ENCODE data around the gene SMARCA5.

Gene SMARCA5

DNA sequence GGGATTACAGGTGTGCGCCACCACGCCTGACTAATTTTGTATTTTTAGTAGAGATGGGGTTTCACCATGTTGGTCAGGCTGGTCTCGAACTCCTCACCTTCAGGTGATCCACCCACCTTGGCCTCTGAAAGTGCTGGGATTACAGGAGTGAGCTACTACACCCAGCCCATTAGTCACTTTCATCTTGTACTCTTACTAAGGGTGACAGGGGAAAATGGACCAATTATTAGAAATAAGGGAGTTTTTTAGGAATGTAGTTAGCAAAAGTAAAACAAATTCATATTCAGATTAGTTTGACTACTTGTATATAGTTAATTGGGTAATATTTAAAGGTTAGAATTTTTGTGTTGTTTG, 26.1 kb downstream of the SMARCA5 start:
- DNase-seq, result no peak

DNA sequence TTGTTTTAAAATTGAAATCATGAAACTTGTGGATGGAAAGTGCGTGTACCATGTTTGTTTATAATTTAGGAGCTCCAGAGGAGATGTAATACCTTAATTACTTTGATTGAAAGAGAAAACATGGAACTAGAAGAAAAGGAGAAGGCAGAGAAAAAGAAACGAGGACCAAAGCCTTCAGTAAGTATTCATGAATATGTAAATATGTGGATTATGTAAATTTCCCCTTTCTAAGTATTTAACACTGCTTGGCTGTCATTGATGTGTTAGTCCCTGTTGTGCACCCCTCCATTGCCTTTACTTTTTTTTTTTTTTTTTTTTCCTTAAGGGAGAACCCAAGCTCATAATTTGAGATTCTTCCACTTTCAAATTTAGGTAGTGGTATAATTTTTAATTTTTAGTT, 36.4 kb downstream of the SMARCA5 start:
- no peak for DNase-seq

DNA sequence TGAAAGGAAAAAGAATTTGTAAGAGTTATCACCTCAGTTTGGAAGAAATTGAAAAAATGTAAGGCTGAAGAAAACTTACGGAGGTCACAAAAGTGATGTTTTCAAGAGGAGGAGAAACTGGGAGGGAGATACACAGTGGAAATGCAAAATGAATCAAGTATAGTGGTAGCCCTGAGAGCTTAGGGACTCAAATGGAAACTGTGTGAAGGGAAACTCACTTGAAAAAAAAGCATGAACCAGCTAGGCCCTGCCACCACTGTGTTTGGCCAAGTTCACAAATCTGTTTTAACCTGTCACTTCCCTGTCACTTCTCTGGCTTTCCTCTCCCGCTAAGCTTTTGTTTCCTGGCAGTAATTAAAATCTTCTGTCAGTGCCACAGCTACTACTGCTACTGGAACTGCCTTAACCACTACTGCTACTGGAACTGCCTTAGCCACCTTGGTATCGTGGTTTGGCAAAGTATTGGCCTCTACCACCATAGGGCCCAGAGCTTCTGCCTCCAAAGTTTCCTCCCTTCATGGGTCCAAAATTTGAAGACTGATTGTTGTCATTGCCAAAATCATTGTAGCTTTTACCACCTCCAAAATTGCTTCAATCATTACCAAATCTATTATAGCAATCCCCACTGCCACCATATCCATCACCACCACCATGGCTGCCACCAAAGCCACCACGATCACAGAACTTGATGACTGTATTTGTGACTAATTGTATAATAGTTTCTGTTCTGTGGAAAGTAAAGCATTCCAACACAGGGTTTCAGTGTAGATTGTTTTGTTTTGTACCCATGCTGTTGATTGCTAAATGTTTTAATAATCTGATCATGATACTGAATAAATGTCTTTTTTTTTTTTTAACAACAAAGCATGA, 41.5 kb downstream of the SMARCA5 start:
- DNase-seq, result no peak

DNA sequence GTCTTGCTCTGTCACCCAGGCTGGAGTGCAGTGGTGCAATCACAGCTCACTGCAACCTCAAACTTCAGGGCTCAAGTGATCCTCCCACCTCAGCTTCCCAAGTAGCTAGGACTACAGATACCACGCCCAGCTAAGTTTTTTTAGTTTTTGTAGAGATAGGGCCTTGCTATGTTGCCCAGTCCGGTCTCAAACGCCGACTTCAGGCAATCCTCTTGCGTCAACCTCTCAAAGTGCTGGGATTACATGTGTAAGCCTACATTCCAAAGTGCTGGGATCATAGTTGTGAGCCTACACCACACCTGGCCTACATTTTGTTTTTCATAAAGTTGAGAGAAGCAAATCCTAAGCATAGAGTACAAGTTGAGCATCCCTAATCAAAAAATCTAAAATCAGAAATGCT, 42.2 kb downstream of the SMARCA5 start:
- DNase-seq, result no peak

DNA sequence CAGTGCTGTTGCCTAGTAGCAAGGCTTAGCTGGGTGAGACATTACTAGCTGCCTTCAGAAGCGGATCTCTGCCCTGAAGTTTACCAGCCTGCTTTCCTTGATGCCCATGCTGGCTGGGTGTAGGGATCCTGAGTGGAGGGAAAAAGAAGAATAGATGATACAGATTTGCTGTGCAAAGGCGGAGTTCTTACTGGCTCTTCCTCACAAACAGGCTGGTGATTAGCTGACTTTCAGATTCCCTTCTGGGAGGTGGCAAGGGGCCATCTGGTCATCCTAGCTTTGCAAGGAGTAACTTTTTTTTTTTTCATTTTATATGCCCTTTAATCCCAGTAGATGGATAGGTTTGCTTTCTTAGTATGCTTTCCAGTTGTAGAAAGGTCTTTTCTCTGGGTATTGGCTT, 44.8 kb downstream of the SMARCA5 start:
- no peak for DNase-seq

DNA sequence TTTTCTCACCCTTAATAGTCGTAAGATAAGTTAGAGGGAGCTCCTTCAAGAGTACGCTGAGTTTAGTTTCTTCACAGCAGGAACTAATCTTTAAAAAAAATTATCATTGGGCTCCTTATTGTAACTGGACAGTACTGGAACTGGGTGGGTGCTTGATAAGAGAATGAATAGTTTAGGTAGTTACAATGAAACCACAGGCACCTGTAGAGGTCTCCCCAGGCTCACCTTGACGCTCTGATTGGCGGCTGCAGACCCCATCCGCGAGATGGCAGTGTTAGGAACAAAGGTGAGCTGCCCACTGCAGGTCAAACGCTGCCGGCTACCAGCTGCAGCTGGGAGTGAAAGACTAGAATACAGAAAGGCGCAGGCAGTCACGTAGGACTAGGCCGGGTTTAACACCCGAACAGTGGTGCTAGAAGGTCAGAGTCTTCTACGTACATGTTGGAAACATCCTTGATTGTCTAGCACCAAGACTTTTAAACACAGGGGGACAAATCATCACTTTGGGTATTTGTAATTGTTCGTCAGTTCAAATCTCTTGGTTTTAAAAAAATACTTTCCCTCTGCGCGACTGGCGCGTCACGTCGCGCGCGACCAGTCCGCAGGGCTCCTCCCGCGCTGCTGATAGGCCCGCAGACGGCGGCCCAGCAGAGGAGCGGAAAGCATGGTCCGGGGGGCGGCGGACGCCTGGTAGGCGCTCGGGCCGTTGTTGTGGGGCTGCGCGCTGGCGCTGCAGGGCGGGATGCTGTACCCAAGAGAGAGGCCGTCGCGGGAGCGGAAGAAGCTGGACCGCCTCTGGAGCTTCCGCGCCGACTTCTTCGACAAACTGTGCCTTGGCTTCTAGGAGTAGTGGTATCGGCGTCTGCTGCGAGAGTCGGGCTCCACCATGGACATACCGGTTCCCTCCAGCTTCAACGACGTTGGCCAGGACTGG, 45.6 kb downstream of the SMARCA5 start:
- peak; percentile 59 for DNase-seq

DNA sequence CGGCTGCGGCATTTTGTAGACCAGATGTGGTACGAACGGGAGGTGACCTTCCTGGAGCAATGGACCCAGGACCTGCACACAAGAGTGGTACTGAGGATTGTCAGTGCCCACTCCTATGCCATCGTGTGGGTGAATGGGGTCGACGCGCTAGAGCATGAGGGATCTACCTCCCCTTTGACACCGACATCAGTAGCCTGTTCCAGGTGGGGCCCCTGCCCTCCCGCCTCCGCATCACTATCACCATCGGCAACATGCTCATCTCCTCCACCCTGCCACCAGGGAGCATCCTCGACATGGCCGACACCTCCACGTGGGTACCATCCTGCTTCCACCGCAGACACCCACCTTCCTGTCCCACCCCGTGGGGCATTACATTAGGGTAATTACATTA, 46.2 kb downstream of the SMARCA5 start:
- DNase-seq, result no peak

DNA sequence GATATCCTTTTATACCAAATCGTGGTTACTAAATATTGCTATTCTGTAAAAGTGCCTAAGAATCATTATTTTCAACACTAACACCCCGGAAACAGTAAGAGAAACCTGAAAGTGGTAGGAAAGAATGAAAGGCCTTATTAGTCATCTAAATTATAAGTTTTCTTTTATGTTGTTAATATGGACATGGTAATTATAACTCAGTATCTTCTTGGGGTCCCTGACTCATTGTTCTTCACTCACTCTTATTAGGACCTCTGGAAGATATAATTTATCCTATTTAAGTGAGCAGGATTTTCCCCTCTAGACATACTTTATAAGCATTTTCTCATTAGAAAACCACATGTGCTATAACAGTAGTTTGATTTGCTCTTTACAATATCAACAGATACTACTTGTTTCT, 51.0 kb downstream of the SMARCA5 start:
- DNase-seq, result no peak

DNA sequence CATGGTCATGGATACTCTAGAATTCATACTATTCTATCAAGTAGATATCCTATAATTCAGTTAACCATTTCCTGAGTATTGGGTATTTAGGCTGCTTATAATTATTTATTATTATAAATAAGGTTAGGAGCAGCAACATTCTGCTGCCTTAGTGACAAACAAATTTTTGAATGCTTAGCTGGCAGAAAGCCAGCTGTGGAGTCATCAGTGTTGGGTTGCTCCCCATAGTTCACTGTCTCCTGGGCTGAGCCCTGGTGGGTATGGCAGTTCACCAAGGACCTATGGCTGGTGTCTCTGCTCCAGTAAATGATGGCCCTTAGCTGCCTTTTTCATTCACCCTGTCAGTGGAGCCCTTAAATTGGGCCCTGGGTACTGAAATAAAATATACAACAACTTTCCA, 61.8 kb downstream of the SMARCA5 start:
- no peak for DNase-seq

DNA sequence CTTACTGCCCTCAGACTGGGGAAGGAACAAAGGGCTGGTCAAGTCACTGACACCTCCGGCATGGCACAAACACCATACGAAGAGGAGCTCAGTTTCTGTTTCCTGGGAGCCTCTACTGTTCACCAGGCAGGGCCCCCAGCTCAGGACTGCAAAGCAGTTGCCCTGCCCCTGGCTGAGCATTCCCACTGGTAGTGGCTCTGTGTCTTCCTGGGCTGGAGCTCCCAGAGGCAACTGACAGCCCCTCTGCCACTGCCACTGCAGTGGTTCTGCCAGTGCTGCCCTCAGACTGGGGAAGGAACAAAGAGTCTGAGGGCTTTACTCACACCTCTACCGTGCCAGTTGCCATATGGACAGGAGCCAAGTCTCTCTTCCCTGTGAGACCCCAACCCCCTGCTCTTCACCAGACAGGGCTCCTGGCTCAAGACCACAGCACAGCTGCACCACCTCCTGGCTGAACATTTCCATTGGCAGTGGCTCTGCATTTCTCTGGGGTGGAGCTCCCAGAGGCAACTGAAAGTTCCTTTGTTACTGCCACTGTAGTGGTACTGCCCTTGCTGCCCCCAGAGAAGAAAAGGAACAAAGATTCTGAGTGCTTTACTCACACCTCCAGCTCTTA, 67.9 kb downstream of the SMARCA5 start:
- no peak for DNase-seq

DNA sequence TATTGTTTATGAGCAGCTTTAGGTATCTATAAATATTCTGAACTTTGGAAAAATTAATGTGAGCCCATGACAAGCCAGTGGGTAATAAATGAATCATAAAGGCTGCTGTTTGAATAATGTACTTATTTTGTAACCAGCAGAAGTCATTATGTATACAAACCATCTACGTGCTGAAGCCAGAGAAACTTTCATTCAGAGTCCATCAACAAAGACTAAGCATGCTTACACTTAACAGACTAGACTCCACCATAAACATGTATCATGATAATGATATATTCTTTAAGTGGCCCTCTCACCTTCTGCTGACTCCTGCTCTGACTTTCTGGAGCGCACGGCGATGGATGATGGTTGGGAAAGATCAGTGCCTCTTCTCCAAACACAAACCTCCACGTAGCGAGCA, 72.0 kb downstream of the SMARCA5 start:
- no peak for DNase-seq

DNA sequence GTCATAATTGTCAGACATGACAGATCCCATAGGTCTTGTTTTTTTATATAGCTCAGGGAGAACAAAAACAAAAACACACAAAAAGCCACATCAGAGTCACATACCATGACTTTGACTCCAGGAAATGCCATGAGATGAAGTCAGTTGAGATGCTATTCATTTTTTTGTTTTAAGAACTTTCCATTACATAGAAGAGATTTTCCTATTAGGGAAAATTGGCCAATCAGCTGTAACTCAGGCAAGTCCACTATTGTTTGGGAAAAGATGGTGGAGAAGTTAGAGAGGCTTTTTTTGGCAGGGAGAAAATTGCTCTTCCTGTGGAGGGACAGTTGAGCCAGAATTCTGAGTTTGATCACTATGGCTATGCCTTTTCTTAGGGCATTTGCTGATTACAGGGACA, 72.6 kb downstream of the SMARCA5 start:
- DNase-seq, result no peak

DNA sequence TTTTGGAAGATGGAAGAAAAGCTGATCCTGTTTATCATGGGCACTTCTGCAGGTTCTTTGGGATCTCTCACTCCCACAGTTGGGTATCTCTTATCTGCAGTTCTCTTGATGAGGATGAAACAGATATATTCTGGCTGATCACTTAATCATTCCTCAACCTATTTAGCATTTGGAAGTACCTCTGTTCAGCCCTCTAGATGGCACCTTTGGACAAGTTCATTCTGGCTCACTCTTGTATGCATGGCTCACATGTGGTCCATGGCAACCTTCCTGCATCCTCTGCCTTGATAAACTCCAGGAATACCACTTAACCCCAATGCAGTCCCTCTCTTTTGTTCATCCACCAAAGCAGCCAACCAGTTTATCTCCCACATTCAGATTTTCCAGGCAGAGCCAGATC, 74.2 kb downstream of the SMARCA5 start:
- no peak for DNase-seq

DNA sequence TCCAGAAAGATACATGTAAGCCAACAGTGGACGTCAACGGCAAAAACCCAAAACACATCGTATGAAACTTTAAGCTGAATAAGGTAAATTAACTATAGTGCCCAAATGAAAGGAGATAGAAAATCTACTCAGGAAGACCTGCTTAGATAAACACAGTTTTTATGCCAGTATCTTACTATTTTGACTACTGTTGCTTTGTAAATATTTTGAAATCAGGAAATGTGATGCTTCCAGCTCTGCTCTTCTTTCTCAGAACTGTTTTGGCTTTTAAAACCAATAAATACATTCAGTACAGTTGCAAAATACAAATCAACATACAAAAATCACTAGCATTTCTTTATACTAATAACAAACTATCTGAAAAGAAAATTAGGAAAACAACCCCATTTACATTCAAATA, 83.8 kb downstream of the SMARCA5 start:
- DNase-seq, result no peak

DNA sequence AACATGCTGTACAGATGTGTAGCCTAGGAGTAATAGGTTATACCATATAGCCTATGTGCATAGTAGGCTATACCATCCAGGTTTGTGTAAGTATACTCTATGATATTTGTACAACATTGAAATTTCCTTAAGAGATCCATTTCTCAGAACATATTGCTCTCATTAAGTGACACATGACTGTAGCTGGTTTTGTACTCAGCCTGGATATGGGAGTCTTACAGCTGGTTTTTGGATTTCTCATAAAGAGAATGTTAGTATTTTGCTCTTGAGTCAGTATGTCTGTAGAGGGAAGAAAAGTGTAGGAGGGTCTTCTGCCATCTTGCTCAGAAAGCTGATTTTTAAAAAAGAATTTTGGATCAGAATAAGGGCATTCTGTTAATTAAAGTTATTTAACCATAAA, 85.3 kb downstream of the SMARCA5 start:
- DNase-seq, result no peak

DNA sequence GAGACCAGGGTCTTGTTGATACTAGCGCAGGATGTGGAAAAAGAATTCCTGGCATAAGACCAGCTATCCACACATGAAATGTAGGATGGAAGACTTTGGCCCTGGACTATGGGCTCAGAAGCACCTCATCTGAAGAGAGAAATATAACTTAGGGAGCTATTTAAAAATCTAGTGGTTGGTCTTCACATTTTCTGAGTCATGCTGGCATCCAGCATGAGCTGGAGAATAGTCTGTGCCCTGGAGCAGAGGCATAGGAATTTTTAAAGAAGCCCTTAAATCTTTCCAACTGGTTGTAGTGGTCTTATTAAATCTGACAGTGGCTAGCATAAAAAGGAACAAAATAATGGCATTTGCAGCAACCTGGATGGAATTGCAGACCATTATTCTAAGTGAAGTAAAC, 86.3 kb downstream of the SMARCA5 start:
- DNase-seq, result no peak

DNA sequence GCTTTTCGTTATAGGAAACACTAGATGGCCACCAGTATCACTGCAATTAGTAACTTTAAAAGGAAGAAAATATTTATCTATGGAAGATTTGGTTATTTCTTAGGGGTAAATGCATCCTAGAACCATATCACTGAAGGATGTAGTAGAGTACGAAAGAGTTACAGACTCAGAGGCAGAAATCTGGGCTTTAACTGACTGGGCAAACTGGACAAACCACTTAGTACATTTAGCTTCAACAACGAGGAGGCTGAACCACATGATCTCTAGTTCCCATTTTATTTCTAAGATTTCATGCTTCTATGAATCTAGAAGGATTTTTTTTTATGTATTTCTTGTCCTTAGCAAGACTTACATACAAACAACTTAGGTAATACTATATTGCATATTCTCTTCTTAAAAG, 93.0 kb downstream of the SMARCA5 start:
- no peak for DNase-seq
